Uterus (tissue), 2 donors: Measurements from ENCODE around the gene FGD2.

Source experiments
- CTCF ChIP-seq, 4 experiments: fragments of 200-600 bp in 2 of 4; fragments of 450-650 bp in 2 of 4; sonication (generic) in 2 of 4; IDR thresholded peaks; one replicate each; pipeline ENCODE4 v1.5.1; 2016 to 2019; ENCODE audit warnings: antibody characterized with exemption in 4 of 4, mild to moderate bottlenecking in 2 of 4, moderate library complexity in 1 of 4
- POLR2A ChIP-seq, 2 donors: fragments of 450-650 bp; IDR thresholded peaks; one replicate each; pipeline ENCODE4 v1.6.1; 2016; ENCODE audit warnings: antibody characterized with exemption in 2 of 2, mild to moderate bottlenecking in 1 of 2, moderate library complexity in 1 of 2

GRCh38 chr6:37018198-37019064 lies 13.0 kb downstream of the FGD2 start:
- TF ChIP-seq CTCF (IDR thresholded peaks at IDR 0.05), result peak; percentile 82 to 90 (median 85)
- TF ChIP-seq POLR2A (IDR thresholded peaks at IDR 0.05), result peak in 1 of 2 donors; percentile 19
